Measurements from ENCODE around the gene MRPS22. TPM values are rescaled to one million over a fixed set of nuclear protein-coding genes. Genes with fewer than 3 reads are reported as not detected.

The MRPS22 gene
- total and polyA plus RNA-seq, 2 donors from 2014 or later, result 36.7 to 58.7 TPM

DNA sequence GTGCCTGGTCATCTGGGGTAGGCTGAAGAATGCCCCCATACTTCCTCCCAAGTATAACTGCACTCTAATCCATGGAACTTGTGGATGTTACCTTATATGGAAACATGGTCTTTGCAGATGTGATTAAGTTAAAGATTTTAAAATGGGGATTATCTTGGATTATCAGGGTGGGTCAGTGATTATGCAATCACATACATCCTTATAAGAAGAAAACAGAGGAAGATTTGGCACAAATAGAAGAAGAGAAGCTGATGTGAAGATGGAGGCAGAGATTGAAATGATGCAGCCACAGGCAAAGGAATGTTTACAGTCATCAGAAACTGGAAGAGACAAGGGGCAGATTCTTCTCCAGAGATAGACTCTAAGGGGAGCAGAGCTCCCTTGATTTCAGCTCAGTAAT is 1.8 kb upstream of the MRPS22 start:
- intact Hi-C loops (cut with DNase I), result no loop called here
- Histone ChIP-seq H3K27ac (ENCODE audit: low read depth in 2 of 2, low read length in 2 of 2) (no peak overlapping the region), H3K4me1 (ENCODE audit: control insufficient read depth in 2 of 3, insufficient read depth in 2 of 3, low read depth in 1 of 3, low read length in 3 of 3) (peaks cover 0 to 11% (median 0%) of the 10 kb centered on the region in 3 donors), H3K27me3 (ENCODE audit: control insufficient read depth, insufficient read depth, low read length) (no peaks in the 10 kb centered on the region), H3K9me3 (ENCODE audit: control insufficient read depth in 2 of 3, insufficient read depth in 1 of 3, low read length in 3 of 3) (no peaks in the 10 kb centered on the region), H3K9ac (ENCODE audit: low read length in 3 of 3) (no peak overlapping the region), H3K4me3 (ENCODE audit: low read length in 3 of 3) (no peak overlapping the region), H3K36me3 (ENCODE audit: control insufficient read depth in 2 of 3, insufficient read depth in 3 of 3, low read length in 3 of 3) (peaks cover 0 to 3% (median 3%) of the 10 kb centered on the region in 3 donors)
- TF ChIP-seq, protein P1, sequence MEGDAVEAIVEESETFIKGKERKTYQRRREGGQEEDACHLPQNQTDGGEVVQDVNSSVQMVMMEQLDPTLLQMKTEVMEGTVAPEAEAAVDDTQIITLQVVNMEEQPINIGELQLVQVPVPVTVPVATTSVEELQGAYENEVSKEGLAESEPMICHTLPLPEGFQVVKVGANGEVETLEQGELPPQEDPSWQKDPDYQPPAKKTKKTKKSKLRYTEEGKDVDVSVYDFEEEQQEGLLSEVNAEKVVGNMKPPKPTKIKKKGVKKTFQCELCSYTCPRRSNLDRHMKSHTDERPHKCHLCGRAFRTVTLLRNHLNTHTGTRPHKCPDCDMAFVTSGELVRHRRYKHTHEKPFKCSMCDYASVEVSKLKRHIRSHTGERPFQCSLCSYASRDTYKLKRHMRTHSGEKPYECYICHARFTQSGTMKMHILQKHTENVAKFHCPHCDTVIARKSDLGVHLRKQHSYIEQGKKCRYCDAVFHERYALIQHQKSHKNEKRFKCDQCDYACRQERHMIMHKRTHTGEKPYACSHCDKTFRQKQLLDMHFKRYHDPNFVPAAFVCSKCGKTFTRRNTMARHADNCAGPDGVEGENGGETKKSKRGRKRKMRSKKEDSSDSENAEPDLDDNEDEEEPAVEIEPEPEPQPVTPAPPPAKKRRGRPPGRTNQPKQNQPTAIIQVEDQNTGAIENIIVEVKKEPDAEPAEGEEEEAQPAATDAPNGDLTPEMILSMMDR (IDR thresholded peaks at IDR 0.05; ENCODE audit: borderline replicate concordance, extremely low read depth, insufficient read depth), result no peak
- FAIRE-seq, result no peak
- no peak for DNase-seq

DNA sequence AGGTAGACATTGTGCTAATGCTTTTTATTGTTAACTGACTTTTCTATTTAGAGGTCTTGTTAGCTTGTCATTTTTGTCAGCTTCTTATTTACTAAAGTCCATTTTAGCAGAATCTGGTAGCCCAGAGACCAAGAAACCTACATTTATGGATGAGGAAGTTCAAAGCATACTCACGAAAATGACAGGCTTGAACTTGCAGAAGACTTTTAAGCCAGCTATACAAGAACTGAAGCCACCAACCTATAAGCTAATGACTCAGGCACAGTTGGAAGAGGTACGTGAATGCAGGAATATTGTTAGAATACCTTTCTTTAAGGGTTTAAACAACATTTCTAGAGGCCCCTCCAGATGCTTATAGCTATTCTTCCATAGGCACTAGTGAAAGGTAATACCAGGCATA is 3.0 kb downstream of the MRPS22 start:
- no peak for FAIRE-seq
- Histone ChIP-seq H3K36me3 (ENCODE audit: control insufficient read depth in 2 of 3, insufficient read depth in 3 of 3, low read length in 3 of 3) (peaks cover 7 to 39% (median 33%) of the 10 kb centered on the region in 3 donors), H3K4me3 (ENCODE audit: low read length in 3 of 3) (no peak overlapping the region), H3K9me3 (ENCODE audit: control insufficient read depth in 2 of 3, insufficient read depth in 1 of 3, low read length in 3 of 3) (no peaks in the 10 kb centered on the region), H3K27ac (ENCODE audit: low read depth in 2 of 2, low read length in 2 of 2) (no peak overlapping the region), H3K4me1 (ENCODE audit: control insufficient read depth in 2 of 3, insufficient read depth in 2 of 3, low read depth in 1 of 3, low read length in 3 of 3) (peaks cover 0 to 11% (median 0%) of the 10 kb centered on the region in 3 donors), H3K27me3 (ENCODE audit: control insufficient read depth, insufficient read depth, low read length) (no peaks in the 10 kb centered on the region), H3K9ac (ENCODE audit: low read length in 3 of 3) (no peak overlapping the region)
- no peak for DNase-seq
- TF ChIP-seq, protein P1 (IDR thresholded peaks at IDR 0.05; ENCODE audit: borderline replicate concordance, extremely low read depth, insufficient read depth), result no peak
- intact Hi-C loops (cut with DNase I), result no loop called here

DNA sequence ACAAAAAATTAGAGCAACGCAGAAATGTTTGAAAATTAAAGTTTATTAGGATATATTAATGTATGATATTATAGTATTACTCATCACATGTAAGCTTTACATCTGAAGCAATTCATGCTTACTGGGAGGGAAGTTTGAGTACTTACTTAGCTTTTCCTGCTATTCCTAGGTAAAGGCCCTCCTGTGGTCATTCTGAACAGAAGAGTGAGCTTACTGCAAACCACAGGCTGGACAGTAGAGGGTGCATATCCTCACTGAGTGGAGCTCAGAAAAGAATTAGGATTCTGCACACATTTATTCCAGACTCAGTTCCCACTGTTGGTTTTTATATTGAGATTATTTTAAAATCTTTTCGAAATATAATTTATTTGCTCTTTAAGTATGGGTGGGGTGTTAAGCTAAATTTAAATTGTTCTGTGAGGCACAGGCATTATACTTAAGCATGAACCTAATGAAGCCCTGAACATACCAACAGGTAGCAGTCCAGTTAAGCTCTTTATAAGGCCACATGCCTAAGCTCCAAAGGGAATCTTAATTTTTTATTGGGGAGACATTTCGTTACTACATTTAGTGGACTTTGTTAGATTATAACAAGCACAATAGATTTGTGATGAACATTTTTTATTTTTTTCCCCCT is 10.2 kb downstream of the MRPS22 start:
- peaks cover 20 to 67% (median 57%) of the 10 kb centered on the region in 3 donors for H3K36me3 ChIP-seq (ENCODE audit: control insufficient read depth in 2 of 3, insufficient read depth in 3 of 3, low read length in 3 of 3)
- no peak overlapping the region for H3K4me3 ChIP-seq (ENCODE audit: low read length in 3 of 3)
- no peaks in the 10 kb centered on the region for H3K9me3 ChIP-seq (ENCODE audit: control insufficient read depth in 2 of 3, insufficient read depth in 1 of 3, low read length in 3 of 3)
- no peak overlapping the region for H3K27ac ChIP-seq (ENCODE audit: low read depth in 2 of 2, low read length in 2 of 2)
- intact Hi-C loops (cut with DNase I), result no loop called here
- H3K9ac ChIP-seq (ENCODE audit: low read length in 3 of 3), result no peak overlapping the region
- H3K27me3 ChIP-seq (ENCODE audit: control insufficient read depth, insufficient read depth, low read length), result no peaks in the 10 kb centered on the region
- DNase-seq (peak in 3 of 5 donors; percentile 14 to 68 (median 48)), FAIRE-seq (no peak)
- TF ChIP-seq, protein P1 (IDR thresholded peaks at IDR 0.05; ENCODE audit: borderline replicate concordance, extremely low read depth, insufficient read depth), result peak; percentile 54
- H3K4me1 ChIP-seq (ENCODE audit: control insufficient read depth in 2 of 3, insufficient read depth in 2 of 3, low read depth in 1 of 3, low read length in 3 of 3), result no peaks in the 10 kb centered on the region
